Central memory CD4-positive, alpha-beta T cell (primary cell): ENCODE results near the gene SHOC2.
"Not testable (repeated sequence)": the region's sequence is repeated elsewhere in the genome, so short reads cannot be mapped to it uniquely, and the experiment has no call there.

ENCODE experiments used
- DNase-seq: peaks from one replicate; pipeline ENCODE4 v3.0.0; 2022

The SHOC2 gene

GRCh38 chr10:110901954-110902819 lies 17.2 kb upstream of the SHOC2 start:
- no peak for DNase-seq

- no peak for DNase-seq
Observed at GRCh38 chr10:110903280-110904278, 15.8 kb upstream of the SHOC2 start.

DNA sequence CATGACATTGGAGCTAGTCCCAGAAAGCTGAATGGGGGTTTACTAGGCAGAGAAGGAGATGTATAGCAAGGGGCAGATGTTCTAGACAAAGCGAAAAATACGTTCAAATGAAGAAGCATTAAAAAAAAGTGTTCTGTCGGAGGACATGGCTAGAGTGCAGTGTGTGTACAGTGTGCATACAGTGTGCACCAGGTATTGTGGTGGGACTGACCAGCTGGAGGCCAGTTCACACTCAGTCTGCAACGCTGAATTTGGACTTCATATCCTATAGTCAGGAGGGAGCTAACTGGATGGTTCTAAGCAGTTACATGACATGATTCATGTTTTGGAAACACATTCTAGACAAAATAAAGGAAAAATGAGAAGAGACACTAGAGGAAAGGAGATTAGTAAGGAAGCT lies 9.3 kb upstream of the SHOC2 start:
- no peak for DNase-seq

GRCh38 chr10:110912374-110912773 lies 7.0 kb upstream of the SHOC2 start:
- no peak for DNase-seq

DNA sequence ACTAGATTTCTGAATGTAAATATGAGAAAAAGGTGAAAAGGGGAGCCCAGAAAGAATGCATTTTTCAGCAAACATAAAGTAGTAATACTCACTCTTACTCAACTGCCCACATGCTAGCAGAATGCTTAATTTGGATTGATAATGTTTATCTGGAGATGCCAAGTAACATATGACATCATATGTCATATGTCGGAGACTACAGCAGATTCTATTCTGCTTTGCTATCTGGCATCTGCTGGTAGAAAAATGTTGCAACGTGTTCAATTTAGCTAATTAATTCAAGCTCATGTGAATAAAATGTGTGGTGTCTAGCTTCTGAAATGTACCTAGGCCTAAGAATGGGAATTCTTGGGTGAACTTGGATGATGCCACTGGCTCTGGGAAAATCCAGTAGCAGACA lies 5.0 kb upstream of the SHOC2 start:
- no peak for DNase-seq

- DNase-seq, result no peak
Observed at GRCh38 chr10:110915035-110915434, 4.4 kb upstream of the SHOC2 start.

- not testable (repeated sequence) for DNase-seq
Observed at GRCh38 chr10:110915600-110915999, 3.8 kb upstream of the SHOC2 start.

GRCh38 chr10:110916554-110917346 lies 2.7 kb upstream of the SHOC2 start:
- no peak for DNase-seq

DNA sequence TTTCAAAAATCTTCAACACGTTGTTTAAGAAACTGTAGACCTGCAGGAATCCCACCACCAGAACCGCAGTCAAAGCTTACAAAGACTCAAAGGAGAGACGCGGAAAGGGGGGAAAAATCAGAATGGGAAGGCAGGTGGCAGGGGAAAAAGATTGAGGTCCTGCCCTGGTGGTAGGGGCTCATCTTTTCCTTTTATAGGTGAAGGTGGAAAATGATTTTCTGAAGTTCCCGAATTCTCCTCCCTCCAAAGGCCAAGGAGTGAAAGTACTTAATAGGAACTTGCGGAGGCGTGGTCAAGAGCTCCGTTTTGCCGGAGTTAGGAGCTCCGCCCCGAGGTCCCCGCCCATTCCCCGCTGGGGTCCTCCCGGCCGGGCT lies 1.1 kb upstream of the SHOC2 start:
- DNase-seq, result peak; percentile 75

GRCh38 chr10:110918643-110919348 lies 608 bp upstream of the SHOC2 start, which contains the start of gene BBIP1:
TSS of gene BBIP1 (minus strand) at chr10:110919180. CDS start at chr10:110918157, 1,023 bp downstream.
- DNase-seq, result no peak

DNA sequence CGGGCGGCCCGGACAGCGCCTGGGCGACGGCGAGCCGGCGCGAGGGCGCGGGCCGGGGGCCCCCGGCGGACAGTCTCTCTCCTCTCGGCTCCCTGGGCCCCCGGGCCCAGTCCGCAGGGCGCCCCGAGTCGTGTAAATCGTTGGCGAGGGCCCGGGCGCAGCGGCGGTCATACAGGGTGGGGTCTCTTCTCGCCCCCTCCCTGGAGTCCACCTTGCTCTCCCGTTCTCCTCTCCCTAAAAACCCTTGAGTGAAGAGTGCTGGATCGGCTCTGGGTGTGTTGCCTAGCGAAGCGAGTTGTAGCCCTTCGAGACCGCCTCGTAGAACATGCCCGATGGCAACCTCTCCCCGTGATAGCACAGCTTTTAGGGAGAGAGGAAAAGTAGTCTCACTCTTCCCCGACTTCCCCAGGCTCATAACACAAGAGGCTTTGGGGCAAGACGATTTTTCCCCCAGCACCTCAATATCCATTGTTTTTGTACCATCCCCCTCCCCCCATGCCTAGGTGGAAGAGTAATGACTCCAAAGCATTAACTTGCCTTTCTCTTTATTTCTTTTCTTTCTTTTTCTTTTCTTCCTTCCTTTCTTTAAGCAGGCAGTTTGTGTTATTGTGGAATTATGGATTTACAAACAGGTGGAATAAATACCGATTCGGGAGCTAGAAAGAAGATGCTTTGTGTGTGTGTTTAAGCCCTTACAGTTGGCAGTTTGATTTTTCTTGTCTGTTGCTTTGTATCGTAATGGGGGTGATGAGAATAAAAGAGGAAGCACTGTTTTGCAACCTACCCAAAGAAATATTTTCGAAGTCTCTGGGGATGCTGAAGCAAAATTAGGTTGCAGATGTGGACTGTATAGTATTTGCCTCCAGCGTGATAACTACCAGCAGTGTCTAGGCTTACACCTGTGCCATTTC lies 822 bp downstream of the SHOC2 start:
- DNase-seq, result peak; percentile 18

GRCh38 chr10:110923856-110924493 lies 4.6 kb downstream of the SHOC2 start:
- no peak for DNase-seq

- no peak for DNase-seq
Observed at GRCh38 chr10:110927461-110927860, 8.1 kb downstream of the SHOC2 start.

GRCh38 chr10:110931769-110932381 lies 12.5 kb downstream of the SHOC2 start:
- DNase-seq, result no peak

GRCh38 chr10:110932505-110933180 lies 13.2 kb downstream of the SHOC2 start:
- DNase-seq, result no peak

GRCh38 chr10:110936757-110937156 lies 17.4 kb downstream of the SHOC2 start:
- DNase-seq, result no peak

- no peak for DNase-seq
Observed at GRCh38 chr10:110939419-110939818, 20.0 kb downstream of the SHOC2 start.

- DNase-seq, result no peak
Observed at GRCh38 chr10:110944792-110945396, 25.5 kb downstream of the SHOC2 start.

DNA sequence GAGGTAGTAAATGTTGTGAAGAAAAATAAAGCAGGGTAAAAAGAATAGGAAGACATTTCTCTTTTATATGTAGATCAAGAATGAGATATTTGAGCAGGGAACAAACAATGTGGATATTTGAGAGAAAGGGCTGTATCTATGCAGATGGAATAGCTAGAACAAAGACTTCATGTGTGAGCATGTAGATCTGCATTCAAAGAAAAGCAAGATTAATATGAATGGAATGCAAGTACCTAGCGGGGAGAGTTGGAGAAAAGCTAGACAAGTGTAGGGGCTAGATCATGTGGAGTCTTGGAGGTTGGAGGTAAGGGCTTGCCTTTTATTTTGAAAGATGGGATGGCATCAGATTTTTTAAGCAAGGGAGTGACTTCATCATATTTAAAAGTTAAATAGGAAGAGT lies 27.1 kb downstream of the SHOC2 start:
- DNase-seq, result no peak
